H4 (cell line): ENCODE data around the gene NYAP1. TPM values are rescaled to one million over a fixed set of nuclear protein-coding genes. Genes with fewer than 3 reads are reported as not detected.

Experiments used
- DNase-seq: peaks from one replicate; pipeline ENCODE4 v3.0.0-alpha.2; 2015; ENCODE audit warnings: low spot score
- total RNA-seq: library from RNA; depleted of rRNA; stranded (reverse); fragments of >200 nt; shearing (Covaris generic); gene quantifications from 2 replicates; pipeline ENCODE4 v1.2.3, GENCODE V29; 2014

Gene NYAP1
- total RNA-seq, 1 experiment from 2014 or later: not detected

GRCh38 chr7:100457033-100457432 lies 26.7 kb upstream of the NYAP1 start:
- DNase-seq: no peak

GRCh38 chr7:100464210-100464660 lies 19.5 kb upstream of the NYAP1 start, which contains the start of gene SPACDR:
SPACDR (minus strand) TSS chr7:100464260; CDS start chr7:100464025, 235 bp downstream.
- DNase-seq: no peak

GRCh38 chr7:100464791-100465190 lies 18.9 kb upstream of the NYAP1 start:
- DNase-seq: no peak

GRCh38 chr7:100465299-100465698 lies 18.4 kb upstream of the NYAP1 start:
- no peak for DNase-seq

- peak; percentile 85 for DNase-seq
Observed at GRCh38 chr7:100465702-100466311, 17.9 kb upstream of the NYAP1 start.

- DNase-seq: no peak
Observed at GRCh38 chr7:100466653-100467605, 16.8 kb upstream of the NYAP1 start.

- DNase-seq: no peak
Observed at GRCh38 chr7:100467638-100468373, 15.9 kb upstream of the NYAP1 start.

- DNase-seq: peak; percentile 63
Observed at GRCh38 chr7:100469227-100470044, 14.3 kb upstream of the NYAP1 start.

GRCh38 chr7:100471021-100471420 lies 12.7 kb upstream of the NYAP1 start:
- DNase-seq: no peak

- DNase-seq: no peak
Observed at GRCh38 chr7:100472121-100472851, 11.4 kb upstream of the NYAP1 start.

- no peak for DNase-seq
Observed at GRCh38 chr7:100472854-100473499, 10.8 kb upstream of the NYAP1 start.

- no peak for DNase-seq
Observed at GRCh38 chr7:100475549-100475948, 8.2 kb upstream of the NYAP1 start.

- DNase-seq: no peak
Observed at GRCh38 chr7:100476101-100476780, 7.5 kb upstream of the NYAP1 start.

GRCh38 chr7:100476903-100477870 lies 6.5 kb upstream of the NYAP1 start:
- DNase-seq: no peak

GRCh38 chr7:100477871-100478267 lies 5.9 kb upstream of the NYAP1 start:
- DNase-seq: no peak

GRCh38 chr7:100478958-100479660 lies 4.6 kb upstream of the NYAP1 start, which contains the start of gene TSC22D4:
TSC22D4 (minus strand) TSS chr7:100479214; CDS start chr7:100478038, 1,176 bp downstream.
- DNase-seq: peak; percentile 94

GRCh38 chr7:100481466-100481865 lies 2.3 kb upstream of the NYAP1 start:
- DNase-seq: no peak

- no peak for DNase-seq
Observed at GRCh38 chr7:100482728-100483089, 1.0 kb upstream of the NYAP1 start.
